NB4 (cell line): ENCODE data around the gene RNF8.
A peak's percentile ranks its signal among the peaks of the same experiment; 100 is the strongest.

ENCODE experiments used
- DNase-seq: peaks from one replicate; pipeline ENCODE4 v3.0.0; 2010; ENCODE audit warnings: low read depth
- H3K4me3 ChIP-seq: one replicate; pipeline ENCODE4 v1.5.1; 2011; ENCODE audit warnings: mild to moderate bottlenecking, low read depth, low read length, moderate library complexity
- CTCF ChIP-seq: IDR thresholded peaks from one replicate; pipeline ENCODE4 v1.5.1; 2012; ENCODE audit warnings: low read depth, low read length
- MYC ChIP-seq: IDR thresholded peaks from 2 replicates; pipeline ENCODE4 v1.6.1; 2011; ENCODE audit warnings: low read depth, low read length
- POLR2A ChIP-seq: IDR thresholded peaks from 2 replicates; pipeline ENCODE4 v1.6.1; 2011; ENCODE audit warnings: mild to moderate bottlenecking; ENCODE audit not compliant: insufficient read length; ENCODE audit errors: extremely low read depth
- TF ChIP-seq, protein P1 (sequence below): IDR thresholded peaks from 2 replicates; pipeline ENCODE4 v1.6.1; 2011; ENCODE audit warnings: low read depth, low read length

RNF8 gene

GRCh38 chr6:37354526-37355384, 972 bp downstream of the RNF8 start:
- DNase-seq: peak; percentile 57
- no peak for TF ChIP-seq CTCF
- TF ChIP-seq MYC: no peak
- TF ChIP-seq POLR2A: no peak
- TF ChIP-seq, protein P1, sequence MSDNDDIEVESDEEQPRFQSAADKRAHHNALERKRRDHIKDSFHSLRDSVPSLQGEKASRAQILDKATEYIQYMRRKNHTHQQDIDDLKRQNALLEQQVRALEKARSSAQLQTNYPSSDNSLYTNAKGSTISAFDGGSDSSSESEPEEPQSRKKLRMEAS: no peak
- H3K4me3 ChIP-seq: peak overlapping the region; percentile 78

DNA sequence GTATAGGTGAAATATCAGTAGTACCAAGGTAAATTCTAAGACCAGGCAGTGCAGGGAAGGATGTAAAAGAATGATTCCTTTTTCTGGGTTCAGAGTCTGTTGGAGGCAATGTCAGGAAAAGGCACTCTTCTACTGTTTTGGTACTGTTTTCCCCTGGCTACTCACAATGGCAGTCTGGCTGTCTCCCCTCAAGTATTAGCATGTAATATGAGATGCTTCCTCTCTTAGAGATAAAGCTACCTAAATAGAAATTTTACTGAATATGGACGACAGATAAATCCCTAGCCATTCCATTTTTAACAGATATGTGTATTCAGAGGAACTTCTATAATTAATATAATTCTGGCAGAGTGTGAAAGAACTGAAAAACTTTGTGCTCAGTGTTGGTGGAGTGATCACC, 3.5 kb downstream of the RNF8 start:
- TF ChIP-seq, protein P1: no peak
- TF ChIP-seq MYC (no peak), POLR2A (no peak), CTCF (no peak)
- no peak overlapping the region for H3K4me3 ChIP-seq
- no peak for DNase-seq

GRCh38 chr6:37357860-37358259, 4.1 kb downstream of the RNF8 start:
- no peak for TF ChIP-seq MYC
- TF ChIP-seq, protein P1: no peak
- no peak for TF ChIP-seq POLR2A
- TF ChIP-seq CTCF: no peak
- H3K4me3 ChIP-seq: no peak overlapping the region
- DNase-seq: no peak

GRCh38 chr6:37359039-37359438, 5.3 kb downstream of the RNF8 start:
- no peak for TF ChIP-seq POLR2A
- TF ChIP-seq, protein P1: no peak
- TF ChIP-seq CTCF: no peak
- TF ChIP-seq MYC: no peak
- no peak overlapping the region for H3K4me3 ChIP-seq
- DNase-seq: no peak

DNA sequence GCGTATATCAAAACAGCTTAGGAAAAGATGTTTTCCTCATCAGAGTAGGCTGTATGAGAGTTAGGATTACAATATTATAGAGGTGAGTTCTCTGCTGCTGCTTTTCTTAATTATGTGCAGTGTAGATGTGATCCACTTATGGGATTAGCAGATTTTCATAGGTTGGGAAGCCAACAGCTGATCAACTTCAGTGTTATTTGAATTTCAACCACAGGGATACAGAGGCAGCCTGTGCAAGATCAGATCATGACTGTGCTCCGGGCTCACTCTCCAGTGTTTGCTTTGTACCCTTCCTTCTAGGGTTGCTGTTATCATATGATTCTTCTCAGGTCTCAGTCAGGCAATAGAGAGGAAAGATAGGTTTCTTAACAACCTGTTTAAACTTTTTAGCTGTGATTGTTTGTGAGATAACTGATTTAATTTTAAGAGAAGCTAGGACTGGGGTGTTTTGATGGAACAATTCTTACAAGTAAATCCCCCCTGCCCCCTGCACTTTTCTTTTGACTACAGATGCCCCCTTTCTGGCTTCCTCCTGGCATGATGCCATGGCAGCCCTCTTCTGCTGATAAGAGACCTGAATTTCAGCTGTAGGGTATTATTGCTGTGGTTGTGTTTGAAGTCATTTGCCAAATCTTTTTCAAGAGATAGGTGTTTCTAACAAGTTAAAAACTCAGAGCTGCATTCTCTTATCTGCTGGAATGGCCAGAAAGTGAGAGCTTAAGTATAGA, 8.5 kb downstream of the RNF8 start:
- H3K4me3 ChIP-seq: no peak overlapping the region
- TF ChIP-seq MYC (no peak), POLR2A (no peak), CTCF (no peak)
- TF ChIP-seq, protein P1: no peak
- DNase-seq: no peak
